ENCODE data around the gene SNTG2. TPM values are rescaled to one million over a fixed set of nuclear protein-coding genes. Genes with fewer than 3 reads are reported as not detected.
A peak's percentile ranks its signal among the peaks of the same experiment; 100 is the strongest.

SNTG2 gene
- total and polyA plus RNA-seq, 2 experiments from 2014 or later, result 0.66 to 1.0 TPM

DNA sequence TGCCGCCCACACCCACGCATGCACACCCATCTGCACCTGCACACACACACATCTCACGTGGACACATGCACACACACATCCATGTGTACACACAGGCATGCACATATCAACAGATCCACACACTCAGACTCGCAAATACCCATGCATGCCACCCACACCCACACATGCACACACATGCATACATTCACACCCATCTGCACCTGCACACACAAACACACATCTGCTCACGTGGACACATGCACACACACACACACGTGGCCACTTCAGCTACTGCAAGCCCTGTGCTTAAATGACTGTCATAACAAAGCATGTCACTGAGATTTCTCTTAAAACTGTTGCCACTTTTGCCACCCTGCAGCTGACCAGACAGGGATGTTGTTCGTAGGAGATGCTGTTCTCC is 186.6 kb downstream of the SNTG2 start:
- no peak for DNase-seq (ENCODE audit: low read depth in 1 of 2, low spot score in 1 of 2)
- TF ChIP-seq, protein P1, sequence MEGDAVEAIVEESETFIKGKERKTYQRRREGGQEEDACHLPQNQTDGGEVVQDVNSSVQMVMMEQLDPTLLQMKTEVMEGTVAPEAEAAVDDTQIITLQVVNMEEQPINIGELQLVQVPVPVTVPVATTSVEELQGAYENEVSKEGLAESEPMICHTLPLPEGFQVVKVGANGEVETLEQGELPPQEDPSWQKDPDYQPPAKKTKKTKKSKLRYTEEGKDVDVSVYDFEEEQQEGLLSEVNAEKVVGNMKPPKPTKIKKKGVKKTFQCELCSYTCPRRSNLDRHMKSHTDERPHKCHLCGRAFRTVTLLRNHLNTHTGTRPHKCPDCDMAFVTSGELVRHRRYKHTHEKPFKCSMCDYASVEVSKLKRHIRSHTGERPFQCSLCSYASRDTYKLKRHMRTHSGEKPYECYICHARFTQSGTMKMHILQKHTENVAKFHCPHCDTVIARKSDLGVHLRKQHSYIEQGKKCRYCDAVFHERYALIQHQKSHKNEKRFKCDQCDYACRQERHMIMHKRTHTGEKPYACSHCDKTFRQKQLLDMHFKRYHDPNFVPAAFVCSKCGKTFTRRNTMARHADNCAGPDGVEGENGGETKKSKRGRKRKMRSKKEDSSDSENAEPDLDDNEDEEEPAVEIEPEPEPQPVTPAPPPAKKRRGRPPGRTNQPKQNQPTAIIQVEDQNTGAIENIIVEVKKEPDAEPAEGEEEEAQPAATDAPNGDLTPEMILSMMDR (IDR thresholded peaks at IDR 0.05; ENCODE audit: low read depth, low read length), result no peak
- H3K9me3 ChIP-seq (ENCODE audit: low read depth), result no peaks in the 10 kb centered on the region
- no peaks in the 10 kb centered on the region for H3K4me1 ChIP-seq (ENCODE audit: low read depth)
- no peak overlapping the region for H3K4me3 ChIP-seq
- no peak overlapping the region for H3K27ac ChIP-seq
- H3K27me3 ChIP-seq, result no peaks in the 10 kb centered on the region
- H3K36me3 ChIP-seq, result no peaks in the 10 kb centered on the region

DNA sequence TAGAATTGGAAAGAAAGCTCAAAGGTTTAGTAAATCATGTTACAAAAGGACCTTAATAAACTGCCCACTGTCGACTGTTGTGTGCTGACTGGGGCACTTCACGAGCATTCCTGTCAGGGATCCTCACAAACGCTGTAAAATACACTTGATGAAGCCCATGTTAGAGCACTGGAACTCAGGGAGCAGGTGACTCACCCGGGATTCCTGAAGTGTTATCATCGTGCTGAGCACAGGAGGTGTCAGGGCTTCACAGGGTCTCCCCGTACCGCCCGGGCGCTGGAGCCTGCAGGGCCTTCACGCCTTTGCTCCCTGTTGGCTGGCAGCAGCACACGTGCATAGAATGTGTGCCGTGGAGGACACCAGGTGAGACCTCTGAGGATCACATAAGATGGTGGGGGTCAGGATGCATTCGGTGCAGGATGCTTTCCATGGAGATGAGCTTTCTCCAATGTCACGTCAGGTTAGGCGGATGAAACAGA is 187.3 kb downstream of the SNTG2 start:
- Histone ChIP-seq H3K27me3 (no peaks in the 10 kb centered on the region), H3K36me3 (no peaks in the 10 kb centered on the region)
- no peak for DNase-seq (ENCODE audit: low read depth in 1 of 2, low spot score in 1 of 2)

DNA sequence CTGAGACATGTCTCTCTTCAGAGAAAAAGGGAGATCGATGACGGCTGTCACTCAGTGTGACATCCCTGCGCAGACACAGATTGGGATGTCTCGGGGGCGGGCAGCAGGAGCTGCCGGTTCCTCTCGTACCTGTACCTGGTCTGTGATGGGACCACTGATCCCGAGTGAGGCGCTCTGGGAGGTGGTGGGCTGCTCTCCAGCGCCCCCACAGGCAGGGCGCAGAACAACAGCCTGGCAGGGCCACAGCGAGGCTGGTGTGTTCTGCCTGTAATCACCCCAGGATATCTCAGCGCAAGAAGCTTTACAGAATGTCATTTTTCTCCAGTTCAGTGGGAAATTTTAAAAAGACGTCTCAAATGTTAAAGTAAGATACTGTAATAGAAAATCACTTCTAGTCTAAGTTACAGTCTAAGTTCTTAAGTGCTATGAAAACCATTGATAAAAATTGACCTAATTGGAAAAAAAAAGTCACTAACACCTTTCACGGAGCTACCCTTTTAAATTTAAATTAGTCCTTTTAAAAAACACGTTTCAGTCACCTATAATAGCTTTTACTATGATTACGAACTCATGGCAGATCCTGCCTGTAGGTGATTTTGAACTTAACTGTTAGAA is 189.8 kb downstream of the SNTG2 start:
- no peaks in the 10 kb centered on the region for H3K27me3 ChIP-seq
- DNase-seq (ENCODE audit: low read depth in 1 of 2, low spot score in 1 of 2), result peak; percentile 3 to 48

More for the DNA sequence above, 187.3 kb downstream of the SNTG2 start:
- TF ChIP-seq, protein P1 (IDR thresholded peaks at IDR 0.05; ENCODE audit: low read depth, low read length), result no peak
- Histone ChIP-seq H3K4me3 (no peak overlapping the region), H3K9me3 (ENCODE audit: low read depth) (no peaks in the 10 kb centered on the region), H3K4me1 (ENCODE audit: low read depth) (no peaks in the 10 kb centered on the region), H3K27ac (no peak overlapping the region)

DNA sequence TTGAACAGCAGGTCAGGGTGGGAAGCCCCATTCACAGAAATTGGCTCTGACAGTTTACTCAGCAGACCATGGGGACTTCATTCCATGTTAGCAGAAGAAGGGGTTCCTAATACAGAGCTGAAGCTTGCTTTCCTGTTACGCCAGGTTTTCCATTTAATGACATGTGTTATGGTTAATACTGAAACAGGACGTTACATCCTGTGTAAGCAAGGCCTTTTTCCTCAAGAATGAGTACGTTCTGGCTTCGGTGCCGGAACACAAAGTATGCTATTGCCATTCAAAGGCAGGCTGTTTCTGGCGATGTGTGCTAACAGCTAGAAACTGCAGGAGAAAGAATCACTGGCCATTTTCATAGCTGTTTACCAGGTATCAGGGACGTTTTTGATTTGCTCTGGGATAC is 190.4 kb downstream of the SNTG2 start:
- H3K27ac ChIP-seq, result no peak overlapping the region
- TF ChIP-seq, protein P1 (IDR thresholded peaks at IDR 0.05; ENCODE audit: low read depth, low read length), result no peak

More for the DNA sequence above, 189.8 kb downstream of the SNTG2 start:
- Histone ChIP-seq H3K4me3 (no peak overlapping the region), H3K4me1 (ENCODE audit: low read depth) (no peaks in the 10 kb centered on the region), H3K9me3 (ENCODE audit: low read depth) (no peaks in the 10 kb centered on the region), H3K36me3 (no peaks in the 10 kb centered on the region), H3K27ac (no peak overlapping the region)
- TF ChIP-seq, protein P1 (IDR thresholded peaks at IDR 0.05; ENCODE audit: low read depth, low read length), result peak; percentile 68

DNA sequence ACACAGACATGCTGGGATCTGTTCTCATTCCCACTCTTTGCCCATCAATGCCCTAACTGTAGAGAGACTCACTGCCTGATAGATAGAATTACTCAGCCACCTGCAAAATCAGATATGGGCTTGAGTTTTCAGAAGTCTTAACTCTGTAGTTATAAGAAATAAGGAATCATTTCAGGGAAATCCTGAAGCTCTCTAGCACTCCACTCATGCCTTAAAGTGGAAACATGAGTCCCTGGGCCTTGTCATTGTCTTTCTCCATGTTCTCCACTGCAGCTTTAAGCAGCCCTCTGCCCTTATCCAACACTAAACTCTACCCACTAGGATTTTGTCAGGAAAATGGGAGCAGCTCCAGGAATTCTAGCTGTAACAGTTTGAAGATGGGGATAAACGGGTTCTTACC is 192.5 kb downstream of the SNTG2 start:
- no peak for DNase-seq (ENCODE audit: low read depth in 1 of 2, low spot score in 1 of 2)
- H3K4me3 ChIP-seq, result no peak overlapping the region
- TF ChIP-seq, protein P1 (IDR thresholded peaks at IDR 0.05; ENCODE audit: low read depth, low read length), result no peak
- H3K27me3 ChIP-seq, result no peaks in the 10 kb centered on the region
- no peaks in the 10 kb centered on the region for H3K36me3 ChIP-seq
- H3K9me3 ChIP-seq (ENCODE audit: low read depth), result no peaks in the 10 kb centered on the region
- no peak overlapping the region for H3K27ac ChIP-seq
- no peaks in the 10 kb centered on the region for H3K4me1 ChIP-seq (ENCODE audit: low read depth)

More for the DNA sequence above, 190.4 kb downstream of the SNTG2 start:
- H3K9me3 ChIP-seq (ENCODE audit: low read depth), result no peaks in the 10 kb centered on the region
- H3K4me1 ChIP-seq (ENCODE audit: low read depth), result no peaks in the 10 kb centered on the region
- H3K4me3 ChIP-seq, result no peak overlapping the region
- no peak for DNase-seq (ENCODE audit: low read depth in 1 of 2, low spot score in 1 of 2)
- no peaks in the 10 kb centered on the region for H3K27me3 ChIP-seq
- no peaks in the 10 kb centered on the region for H3K36me3 ChIP-seq

Measured in cardiac muscle cell (in vitro differentiated cells and primary cell).